Germinal center (tissue), 1 donor: ENCODE measurements around the gene FADS2.

ENCODE experiments used
- DNase-seq: peaks from one replicate; pipeline ENCODE4 v3.0.0; 2012; ENCODE audit warnings: mixed read lengths, low spot score

The FADS2 gene

GRCh38 chr11:61847914-61848581 is 19.9 kb downstream of the FADS2 start:
- DNase-seq = no peak

- DNase-seq = no peak
These were observed 20.5 kb downstream of the FADS2 start for GRCh38 chr11:61848631-61849030.

- DNase-seq = no peak
These were observed 22.6 kb downstream of the FADS2 start for GRCh38 chr11:61850687-61851086.

- DNase-seq = no peak
These were observed 23.2 kb downstream of the FADS2 start for GRCh38 chr11:61851113-61851899.

- DNase-seq = no peak
These were observed 23.8 kb downstream of the FADS2 start for GRCh38 chr11:61851900-61852295.

GRCh38 chr11:61853698-61854169 is 25.6 kb downstream of the FADS2 start:
- DNase-seq = no peak

GRCh38 chr11:61854206-61854895 is 26.3 kb downstream of the FADS2 start:
- DNase-seq = no peak

GRCh38 chr11:61854966-61855714 is 27.0 kb downstream of the FADS2 start:
- no peak for DNase-seq

GRCh38 chr11:61855939-61856680 is 28.0 kb downstream of the FADS2 start:
- DNase-seq = no peak

- no peak for DNase-seq
These were observed 32.2 kb downstream of the FADS2 start for GRCh38 chr11:61860054-61860903.

GRCh38 chr11:61861634-61862033 is 33.5 kb downstream of the FADS2 start:
- DNase-seq = no peak

- DNase-seq = no peak
These were observed 34.8 kb downstream of the FADS2 start for GRCh38 chr11:61862714-61863547.

- DNase-seq = no peak
These were observed 35.5 kb downstream of the FADS2 start for GRCh38 chr11:61863548-61864081.

- no peak for DNase-seq
These were observed 37.0 kb downstream of the FADS2 start for GRCh38 chr11:61864814-61865775.

GRCh38 chr11:61866231-61866957 is 38.3 kb downstream of the FADS2 start:
- DNase-seq = no peak

- no peak for DNase-seq
These were observed 38.9 kb downstream of the FADS2 start for GRCh38 chr11:61866958-61867343.
